ENCODE measurements around the gene GMDS.

The GMDS gene

DNA sequence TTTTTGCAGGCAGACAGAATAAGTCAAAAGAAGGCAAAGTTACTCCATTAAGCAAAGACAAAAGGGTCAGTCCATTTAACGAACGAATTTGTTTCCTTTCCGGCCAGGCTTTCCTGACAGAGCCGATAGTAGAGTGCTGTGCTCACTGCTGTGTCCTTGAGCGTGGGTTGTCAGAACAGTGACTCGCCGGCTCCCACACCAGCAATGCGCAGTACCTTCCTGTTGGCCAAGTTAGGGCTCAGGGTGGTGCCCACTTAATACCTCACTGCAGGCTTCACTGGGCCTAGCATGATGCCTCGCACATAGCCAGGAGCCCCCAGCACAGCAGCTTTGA lies 341.0 kb downstream of the GMDS start:
- no peak for TF ChIP-seq EZH2phosphoT487 (IDR thresholded peaks at IDR 0.05; ENCODE audit: borderline replicate concordance)
- TF ChIP-seq CTCF (conservative IDR thresholded peaks at IDR 0.05; ENCODE audit: low read length), result no peak
- no peaks in the 10 kb centered on the region for H3K9me3 ChIP-seq (ENCODE audit: insufficient read depth, low read depth, low read length)
- no peaks in the 10 kb centered on the region for H3K9me2 ChIP-seq (replicated peaks; ENCODE audit: low read depth, low read length)
- no peaks in the 10 kb centered on the region for H3K36me3 ChIP-seq (ENCODE audit: insufficient read depth, low read length)
- no peaks in the 10 kb centered on the region for H4K20me1 ChIP-seq (ENCODE audit: insufficient read depth, low read length, poor library complexity, severe bottlenecking)
- no peaks in the 10 kb centered on the region for H3F3A ChIP-seq (ENCODE audit: low read depth)
- peaks cover 25% of the 10 kb centered on the region for H3K4me1 ChIP-seq (ENCODE audit: insufficient read depth, low read length, poor library complexity, severe bottlenecking)
- no peak overlapping the region for H3K4me3 ChIP-seq (ENCODE audit: low read length, poor library complexity, severe bottlenecking)
- no peak overlapping the region for H3K4me2 ChIP-seq (ENCODE audit: low read depth, low read length, poor library complexity, severe bottlenecking)
- no peaks in the 10 kb centered on the region for H3K79me2 ChIP-seq (ENCODE audit: insufficient read depth, low read length)
- no peaks in the 10 kb centered on the region for H3K27me3 ChIP-seq (ENCODE audit: insufficient read depth, low read length, poor library complexity, severe bottlenecking)
- H2AFZ ChIP-seq (ENCODE audit: low read length), result no peak overlapping the region
- no peak overlapping the region for H3K9ac ChIP-seq (ENCODE audit: low read depth, low read length, poor library complexity, severe bottlenecking)

DNA sequence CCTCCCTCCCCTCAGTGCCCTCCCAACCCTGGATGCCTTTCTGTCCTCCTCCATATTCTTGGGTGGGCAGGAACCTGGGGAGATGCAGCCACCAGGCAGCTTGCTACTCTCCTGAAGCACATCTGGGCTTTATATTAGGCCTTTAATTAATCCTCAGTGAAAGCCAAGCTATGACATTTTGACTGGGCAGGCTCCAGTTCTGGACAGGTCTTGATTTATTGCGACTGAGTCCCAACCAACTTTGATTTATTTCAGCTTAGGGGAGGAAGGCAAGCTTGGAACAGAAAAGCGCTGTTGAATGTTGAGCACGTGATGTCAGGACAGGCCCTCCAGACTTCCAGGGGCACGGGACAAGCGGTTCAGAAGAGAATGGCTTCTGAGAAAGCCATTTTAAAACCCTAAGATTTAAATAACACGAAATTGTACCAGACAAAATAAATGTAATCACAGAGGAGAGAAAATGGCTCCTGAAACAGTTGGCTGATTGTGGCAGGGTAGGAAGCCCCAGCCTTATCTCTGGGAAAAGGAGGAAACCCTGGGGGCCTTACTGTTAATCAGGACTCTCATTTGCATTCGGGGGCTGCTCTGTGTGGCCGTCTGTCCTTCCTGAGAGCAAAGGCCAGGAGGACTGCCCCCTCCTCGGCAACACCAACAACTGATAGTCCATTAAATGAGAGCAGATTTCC lies 341.5 kb downstream of the GMDS start:
- H3K36me3 ChIP-seq (ENCODE audit: insufficient read depth, low read length), result no peaks in the 10 kb centered on the region
- TF ChIP-seq EZH2phosphoT487 (IDR thresholded peaks at IDR 0.05; ENCODE audit: borderline replicate concordance) (no peak), CTCF (conservative IDR thresholded peaks at IDR 0.05; ENCODE audit: low read length) (no peak)
- H3K9me3 ChIP-seq (ENCODE audit: insufficient read depth, low read depth, low read length), result no peaks in the 10 kb centered on the region

GRCh38 chr6:1901556-1901955 lies 343.8 kb downstream of the GMDS start:
- Histone ChIP-seq H3K9me3 (ENCODE audit: insufficient read depth, low read depth, low read length) (no peaks in the 10 kb centered on the region), H3K4me3 (ENCODE audit: low read length, poor library complexity, severe bottlenecking) (no peak overlapping the region)

More for the DNA sequence above, 341.5 kb downstream of the GMDS start:
- Histone ChIP-seq H3K27me3 (ENCODE audit: insufficient read depth, low read length, poor library complexity, severe bottlenecking) (no peaks in the 10 kb centered on the region), H3K4me3 (ENCODE audit: low read length, poor library complexity, severe bottlenecking) (no peak overlapping the region), H3K9me2 (replicated peaks; ENCODE audit: low read depth, low read length) (no peaks in the 10 kb centered on the region), H4K20me1 (ENCODE audit: insufficient read depth, low read length, poor library complexity, severe bottlenecking) (no peaks in the 10 kb centered on the region), H3K4me2 (ENCODE audit: low read depth, low read length, poor library complexity, severe bottlenecking) (no peak overlapping the region), H3K79me2 (ENCODE audit: insufficient read depth, low read length) (no peaks in the 10 kb centered on the region), H3K9ac (ENCODE audit: low read depth, low read length, poor library complexity, severe bottlenecking) (no peak overlapping the region), H3K4me1 (ENCODE audit: insufficient read depth, low read length, poor library complexity, severe bottlenecking) (peaks cover 25% of the 10 kb centered on the region), H3F3A (ENCODE audit: low read depth) (no peaks in the 10 kb centered on the region), H2AFZ (ENCODE audit: low read length) (no peak overlapping the region)

More at GRCh38 chr6:1901556-1901955, 343.8 kb downstream of the GMDS start:
- no peak overlapping the region for H3K4me2 ChIP-seq (ENCODE audit: low read depth, low read length, poor library complexity, severe bottlenecking)
- no peak overlapping the region for H2AFZ ChIP-seq (ENCODE audit: low read length)
- no peaks in the 10 kb centered on the region for H3K9me2 ChIP-seq (replicated peaks; ENCODE audit: low read depth, low read length)
- no peaks in the 10 kb centered on the region for H4K20me1 ChIP-seq (ENCODE audit: insufficient read depth, low read length, poor library complexity, severe bottlenecking)
- H3K4me1 ChIP-seq (ENCODE audit: insufficient read depth, low read length, poor library complexity, severe bottlenecking), result peaks cover 25% of the 10 kb centered on the region
- H3K9ac ChIP-seq (ENCODE audit: low read depth, low read length, poor library complexity, severe bottlenecking), result no peak overlapping the region
- H3F3A ChIP-seq (ENCODE audit: low read depth), result no peaks in the 10 kb centered on the region
- no peak for TF ChIP-seq EZH2phosphoT487 (IDR thresholded peaks at IDR 0.05; ENCODE audit: borderline replicate concordance)
- TF ChIP-seq CTCF (conservative IDR thresholded peaks at IDR 0.05; ENCODE audit: low read length), result no peak
- H3K79me2 ChIP-seq (ENCODE audit: insufficient read depth, low read length), result no peaks in the 10 kb centered on the region
- H3K27me3 ChIP-seq (ENCODE audit: insufficient read depth, low read length, poor library complexity, severe bottlenecking), result no peaks in the 10 kb centered on the region
- no peaks in the 10 kb centered on the region for H3K36me3 ChIP-seq (ENCODE audit: insufficient read depth, low read length)

Measured in Loucy (cell line).